Erythroblast (primary cell): ENCODE results near the gene C1QTNF12.

Experiments used
- GATA1 ChIP-seq: IDR thresholded peaks from 2 replicates; pipeline ENCODE4 v1.6.1; 2011; ENCODE audit warnings: low read depth, mild to moderate bottlenecking, control low read depth, low read length, moderate library complexity
- POLR2A ChIP-seq: IDR thresholded peaks from 2 replicates; pipeline ENCODE4 v1.6.1; 2011; ENCODE audit warnings: mild to moderate bottlenecking, low read length

- TF ChIP-seq POLR2A (no peak), GATA1 (no peak)
These were observed 7.6 kb upstream of the C1QTNF12 start for GRCh38 chr1:1253972-1254666.
